T-cell (primary cell): Measurements from ENCODE around the gene TIAM2. TPM values are rescaled to one million over a fixed set of nuclear protein-coding genes. Genes with fewer than 3 reads are reported as not detected.

Source experiments
- ATAC-seq, 4 experiments: fragments of 200-7000 bp in 3 of 4; fragments of 150-1000 bp in 1 of 4; cut with Tn5 transposase; replicated peaks in 1 of 4; 1 replicate in 3 of 4; 2 replicates in 1 of 4; pipeline ENCODE4 v1.10.0; 2021; ENCODE audit warnings: moderate library complexity in 3 of 4, mild to moderate bottlenecking in 2 of 4, moderate number of reproducible peaks in 1 of 4
- CTCF ChIA-PET, 2 donors: fragments of 300-600 bp; sonication (Branson Sonifier 250); formaldehyde crosslinking; loops; one replicate each; lab custom pipeline; 2022; ENCODE audit warnings: antibody characterized with exemption in 2 of 2; lab: Charles Lee
- POLR2A ChIA-PET, 2 donors: fragments of 300-600 bp; sonication (Branson Sonifier 250); formaldehyde crosslinking; loops; one replicate each; lab custom pipeline; 2022; ENCODE audit warnings: antibody characterized with exemption in 2 of 2; lab: Charles Lee
- DNase-seq, 35 experiments: peaks; one replicate each; pipeline versions ENCODE4 v3.0.0 to v3.0.0-alpha.2; 2013 to 2023
- H3K27ac ChIP-seq: one replicate; pipeline ENCODE4 v1.5.1; 2013; ENCODE audit warnings: low read length
- H3K27me3 ChIP-seq, 2 experiments: replicated peaks in 1 of 2; 1 replicate in 1 of 2; 2 replicates in 1 of 2; pipeline versions ENCODE4 v1.6.1 to v1.7.0; 2013; ENCODE audit warnings: low read length in 1 of 2, mixed read lengths in 1 of 2; ENCODE audit not compliant: control insufficient read depth in 2 of 2, insufficient read depth in 2 of 2; ENCODE audit errors: extremely low read depth in 1 of 2
- H3K36me3 ChIP-seq, 2 donors: 1 replicate in 1 of 2; 2 replicates in 1 of 2; pipeline versions ENCODE4 v1.6.1 to v1.7.0; 2013; ENCODE audit warnings: low read length in 1 of 2; ENCODE audit not compliant: control insufficient read depth in 2 of 2, insufficient read depth in 1 of 2; ENCODE audit errors: extremely low read depth in 1 of 2
- H3K4me1 ChIP-seq, 2 experiments: 1 replicate in 1 of 2; 2 replicates in 1 of 2; pipeline versions ENCODE4 v1.6.1 to v1.7.0; 2013; ENCODE audit warnings: low read length in 2 of 2, mixed read lengths in 1 of 2; ENCODE audit not compliant: insufficient read depth in 2 of 2, control insufficient read depth in 1 of 2; ENCODE audit errors: extremely low read depth in 1 of 2
- H3K4me3 ChIP-seq, 2 donors: 1 replicate in 1 of 2; 2 replicates in 1 of 2; pipeline versions ENCODE4 v1.5.1 to v1.7.0; 2013; ENCODE audit warnings: mild to moderate bottlenecking in 2 of 2, low read length in 1 of 2, moderate library complexity in 1 of 2; ENCODE audit not compliant: control insufficient read depth in 1 of 2; ENCODE audit errors: extremely low read depth in 1 of 2
- H3K9me3 ChIP-seq: 2 replicates; pipeline ENCODE4 v1.7.0; 2013
- H3K27ac Mint-ChIP-seq, 2 donors: one replicate each; pipeline ENCODE4 v1.8.0; 2020 to 2021; ENCODE audit warnings: mild to moderate bottlenecking in 2 of 2, mixed read lengths in 2 of 2
- H3K27me3 Mint-ChIP-seq, 2 donors: one replicate each; pipeline ENCODE4 v1.8.0; 2021 to 2022; ENCODE audit warnings: mixed read lengths in 2 of 2
- H3K36me3 Mint-ChIP-seq: one replicate; pipeline ENCODE4 v1.8.0; 2021; ENCODE audit warnings: mixed read lengths
- H3K4me1 Mint-ChIP-seq, 3 donors: one replicate each; pipeline ENCODE4 v1.8.0; 2020 to 2022; ENCODE audit warnings: mixed read lengths in 3 of 3, mild to moderate bottlenecking in 1 of 3
- H3K4me3 Mint-ChIP-seq, 3 donors: one replicate each; pipeline ENCODE4 v1.8.0; 2020 to 2022; ENCODE audit warnings: mild to moderate bottlenecking in 3 of 3, mixed read lengths in 3 of 3, moderate library complexity in 3 of 3
- H3K9me3 Mint-ChIP-seq, 3 donors: one replicate each; pipeline ENCODE4 v1.8.0; 2020 to 2022; ENCODE audit warnings: mixed read lengths in 3 of 3
- WGBS: methylation state at CpG from one replicate; pipeline ENCODE4 v1.1.5; 2013; ENCODE audit warnings: missing lambda C conversion rate; ENCODE audit not compliant: insufficient coverage; 5-methylcytosine and 5-hydroxymethylcytosine counted together
- total RNA-seq, 35 experiments: library from RNA in 6 of 35; stranded (reverse) in 6 of 35; fragments of 120-200 nt in 1 of 35; gene quantifications; one replicate each; pipeline versions ENCODE4 v1.2.1 to v1.2.4 and lab custom pipeline; 2013 to 2026

Gene TIAM2
- total RNA-seq, 5 donors from 2014 or later (not counting 1 experiment from before 2014, with no cell fraction given) = 4.6 to 7.1 (median 6.8) TPM

- Mint-ChIP-seq H3K9me3 (no peaks in the 10 kb centered on the region), H3K36me3 (peaks cover 47% of the 10 kb centered on the region), H3K4me1 (peaks cover 4 to 7% (median 5%) of the 10 kb centered on the region in 3 donors), H3K27ac (peak overlapping the region in 1 of 2 donors; percentile 25), H3K27me3 (no peaks in the 10 kb centered on the region), H3K4me3 (no peak overlapping the region)
- WGBS = 80% methylated on average over 1 of the region's 3 CpGs
- no peak for DNase-seq
- Histone ChIP-seq H3K36me3 (peaks cover 6 to 56% of the 10 kb centered on the region in 2 donors), H3K27me3 (no peaks in the 10 kb centered on the region), H3K4me3 (no peak overlapping the region), H3K9me3 (no peaks in the 10 kb centered on the region), H3K4me1 (no peaks in the 10 kb centered on the region), H3K27ac (no peak overlapping the region)
- ChIA-PET CTCF (no interaction called here), POLR2A (no interaction called here)
- no peak for ATAC-seq
Observed at GRCh38 chr6:155260686-155261085, 265.6 kb downstream of the TIAM2 start.

GRCh38 chr6:155261111-155261900 lies 266.2 kb downstream of the TIAM2 start:
- no peak overlapping the region for H3K4me3 Mint-ChIP-seq
- H3K27ac Mint-ChIP-seq = peak overlapping the region in 1 of 2 donors; percentile 28
- H3K9me3 Mint-ChIP-seq = no peaks in the 10 kb centered on the region
- POLR2A ChIA-PET = no interaction called here
- no peaks in the 10 kb centered on the region for H3K4me1 ChIP-seq
- peaks cover 3 to 51% of the 10 kb centered on the region in 2 donors for H3K36me3 ChIP-seq
- no peaks in the 10 kb centered on the region for H3K9me3 ChIP-seq
- peaks cover 4 to 7% (median 5%) of the 10 kb centered on the region in 3 donors for H3K4me1 Mint-ChIP-seq
- ATAC-seq = no peak
- H3K4me3 ChIP-seq = no peak overlapping the region
- DNase-seq = no peak
- 90% methylated on average over 2 of the region's 11 CpGs for WGBS
- H3K36me3 Mint-ChIP-seq = peaks cover 52% of the 10 kb centered on the region
- H3K27ac ChIP-seq = no peak overlapping the region
- CTCF ChIA-PET = no interaction called here
- no peaks in the 10 kb centered on the region for H3K27me3 ChIP-seq
- no peaks in the 10 kb centered on the region for H3K27me3 Mint-ChIP-seq

GRCh38 chr6:155262655-155263054 lies 267.5 kb downstream of the TIAM2 start:
- Mint-ChIP-seq H3K9me3 (no peaks in the 10 kb centered on the region), H3K27me3 (no peaks in the 10 kb centered on the region), H3K4me3 (no peak overlapping the region), H3K4me1 (peaks cover 5 to 7% (median 7%) of the 10 kb centered on the region in 3 donors), H3K27ac (peak overlapping the region; percentile 10 to 80), H3K36me3 (peaks cover 46% of the 10 kb centered on the region)
- ATAC-seq (no peak), DNase-seq (no peak)
- Histone ChIP-seq H3K36me3 (peaks cover 6 to 46% of the 10 kb centered on the region in 2 donors), H3K9me3 (no peaks in the 10 kb centered on the region), H3K27me3 (no peaks in the 10 kb centered on the region), H3K27ac (no peak overlapping the region), H3K4me1 (no peaks in the 10 kb centered on the region), H3K4me3 (no peak overlapping the region)
- ChIA-PET POLR2A (no interaction called here), CTCF (no interaction called here)
- WGBS = no CpG with 5 or more reads among the region's 4 CpGs

- ChIA-PET POLR2A (no interaction called here), CTCF (interaction anchor here in 1 of 2 donors (0.5 kb wide), 1 partner anchor 13 kb away, joined by 4 read pairs; no protein-coding TSS in a partner anchor)
- no peak within 1 kb of the TSS for H3K4me3 ChIP-seq
- Mint-ChIP-seq H3K4me1 (peaks cover 11 to 15% (median 12%) of the 10 kb centered on the region in 3 donors), H3K27me3 (no peaks in the 10 kb centered on the region), H3K9me3 (no peaks in the 10 kb centered on the region), H3K4me3 (no peak within 1 kb of the TSS), H3K36me3 (peaks cover 49% of the 10 kb centered on the region), H3K27ac (no peak within 1 kb of the TSS)
- 95% methylated on average over 4 of the region's 10 CpGs for WGBS
- H3K36me3 ChIP-seq = peaks cover 6 to 39% of the 10 kb centered on the region in 2 donors
- H3K27me3 ChIP-seq = no peaks in the 10 kb centered on the region
- no peaks in the 10 kb centered on the region for H3K4me1 ChIP-seq
- ATAC-seq (no peak), DNase-seq (no peak)
- H3K27ac ChIP-seq = no peak within 1 kb of the TSS
- H3K9me3 ChIP-seq = no peaks in the 10 kb centered on the region
Observed at GRCh38 chr6:155263373-155264063, 268.4 kb downstream of the TIAM2 start, which contains the start of gene CLDN20. CLDN20 (plus strand) TSS chr6:155264013; CDS start chr6:155275720, 11,707 bp downstream.

GRCh38 chr6:155264693-155265320 lies 269.7 kb downstream of the TIAM2 start:
- Mint-ChIP-seq H3K4me1 (peaks cover 11 to 17% (median 13%) of the 10 kb centered on the region in 3 donors), H3K27me3 (no peaks in the 10 kb centered on the region), H3K36me3 (peaks cover 49% of the 10 kb centered on the region), H3K9me3 (no peaks in the 10 kb centered on the region), H3K4me3 (no peak overlapping the region), H3K27ac (no peak overlapping the region)
- no peak for DNase-seq
- no peaks in the 10 kb centered on the region for H3K9me3 ChIP-seq
- no peak overlapping the region for H3K4me3 ChIP-seq
- 88% methylated on average over 4 of the region's 9 CpGs for WGBS
- no peaks in the 10 kb centered on the region for H3K4me1 ChIP-seq
- ATAC-seq = no peak
- CTCF ChIA-PET = no interaction called here
- no peaks in the 10 kb centered on the region for H3K27me3 ChIP-seq
- no peak overlapping the region for H3K27ac ChIP-seq
- peaks cover 6 to 28% of the 10 kb centered on the region in 2 donors for H3K36me3 ChIP-seq
- POLR2A ChIA-PET = no interaction called here

GRCh38 chr6:155265843-155266535 lies 270.9 kb downstream of the TIAM2 start:
- POLR2A ChIA-PET = no interaction called here
- no peaks in the 10 kb centered on the region for H3K27me3 Mint-ChIP-seq
- CTCF ChIA-PET = interaction anchor here in 1 of 2 donors (0.7 kb wide), 1 partner anchor 614 kb away, joined by 4 read pairs; no protein-coding TSS in a partner anchor

More at GRCh38 chr6:155265843-155266535, 270.9 kb downstream of the TIAM2 start:
- H3K4me1 Mint-ChIP-seq = peaks cover 12 to 21% (median 16%) of the 10 kb centered on the region in 3 donors
- DNase-seq = no peak
- no peak for ATAC-seq
- no peak overlapping the region for H3K27ac Mint-ChIP-seq
- no peaks in the 10 kb centered on the region for H3K9me3 Mint-ChIP-seq
- Histone ChIP-seq H3K4me1 (no peaks in the 10 kb centered on the region), H3K9me3 (no peaks in the 10 kb centered on the region), H3K27me3 (no peaks in the 10 kb centered on the region), H3K4me3 (no peak overlapping the region), H3K36me3 (peaks cover 6 to 24% of the 10 kb centered on the region in 2 donors), H3K27ac (no peak overlapping the region)
- H3K4me3 Mint-ChIP-seq = no peak overlapping the region
- peaks cover 49% of the 10 kb centered on the region for H3K36me3 Mint-ChIP-seq
- 100% methylated on average over 3 of the region's 4 CpGs for WGBS
